A673 (cell line): ENCODE results near the gene SLC38A3.

Source experiments
- CTCF ChIP-seq: fragments of 300-800, 200-600 bp; sonication (generic); conservative IDR thresholded peaks from 2 replicates; pipeline ENCODE4 v1.5.1; 2017; ENCODE audit warnings: low read depth, mild to moderate bottlenecking, antibody characterized with exemption, low read length, moderate library complexity, mixed read lengths
- EZH2 ChIP-seq: fragments of 200-600 bp; sonication (generic); IDR thresholded peaks from 2 replicates; pipeline ENCODE4 v1.6.1; 2017; ENCODE audit warnings: borderline replicate concordance, low read depth, mild to moderate bottlenecking, mixed read lengths, antibody characterized with exemption, low read length; ENCODE audit not compliant: poor library complexity, severe bottlenecking

GRCh38 chr3:50173685-50174516, 31.2 kb upstream of the SLC38A3 start:
- TF ChIP-seq CTCF (no peak), EZH2 (no peak)
